BE2C (cell line): ENCODE data around the gene ADAMTS16.
A peak's percentile ranks its signal among the peaks of the same experiment; 100 is the strongest.

Experiments used
- DNase-seq: peaks from one replicate; pipeline ENCODE4 v3.0.0-alpha.2; 2020
- H3K27me3 ChIP-seq: fragments of 250-450 bp; sonication (Bioruptor Pico); 2 replicates; pipeline ENCODE4 v1.5.1; 2020; ENCODE audit warnings: mild to moderate bottlenecking
- H3K36me3 ChIP-seq: fragments of 250-450 bp; sonication (Bioruptor Pico); 2 replicates; pipeline ENCODE4 v1.5.1; 2020; ENCODE audit warnings: mild to moderate bottlenecking
- H3K4me1 ChIP-seq: fragments of 250-450 bp; sonication (Bioruptor Pico); 2 replicates; pipeline ENCODE4 v1.5.1; 2020
- H3K4me3 ChIP-seq: 2 replicates; pipeline ENCODE4 v1.5.1; 2011; ENCODE audit warnings: low read depth, low read length
- H3K9me3 ChIP-seq: fragments of 250-450 bp; sonication (Bioruptor Pico); 2 replicates; pipeline ENCODE4 v1.5.1; 2020
- TF ChIP-seq, protein P1 (sequence below): IDR thresholded peaks from 2 replicates; pipeline ENCODE4 v1.5.1; 2012; ENCODE audit warnings: mild to moderate bottlenecking, low read depth, low read length

Gene ADAMTS16

GRCh38 chr5:5278201-5278814 is 138.2 kb downstream of the ADAMTS16 start:
- TF ChIP-seq, protein P1, sequence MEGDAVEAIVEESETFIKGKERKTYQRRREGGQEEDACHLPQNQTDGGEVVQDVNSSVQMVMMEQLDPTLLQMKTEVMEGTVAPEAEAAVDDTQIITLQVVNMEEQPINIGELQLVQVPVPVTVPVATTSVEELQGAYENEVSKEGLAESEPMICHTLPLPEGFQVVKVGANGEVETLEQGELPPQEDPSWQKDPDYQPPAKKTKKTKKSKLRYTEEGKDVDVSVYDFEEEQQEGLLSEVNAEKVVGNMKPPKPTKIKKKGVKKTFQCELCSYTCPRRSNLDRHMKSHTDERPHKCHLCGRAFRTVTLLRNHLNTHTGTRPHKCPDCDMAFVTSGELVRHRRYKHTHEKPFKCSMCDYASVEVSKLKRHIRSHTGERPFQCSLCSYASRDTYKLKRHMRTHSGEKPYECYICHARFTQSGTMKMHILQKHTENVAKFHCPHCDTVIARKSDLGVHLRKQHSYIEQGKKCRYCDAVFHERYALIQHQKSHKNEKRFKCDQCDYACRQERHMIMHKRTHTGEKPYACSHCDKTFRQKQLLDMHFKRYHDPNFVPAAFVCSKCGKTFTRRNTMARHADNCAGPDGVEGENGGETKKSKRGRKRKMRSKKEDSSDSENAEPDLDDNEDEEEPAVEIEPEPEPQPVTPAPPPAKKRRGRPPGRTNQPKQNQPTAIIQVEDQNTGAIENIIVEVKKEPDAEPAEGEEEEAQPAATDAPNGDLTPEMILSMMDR = no peak
- H3K9me3 ChIP-seq = no peaks in the 10 kb centered on the region
- H3K27me3 ChIP-seq = no peaks in the 10 kb centered on the region
- H3K36me3 ChIP-seq = no peaks in the 10 kb centered on the region
- peaks cover 27% of the 10 kb centered on the region for H3K4me1 ChIP-seq
- DNase-seq = no peak
- no peak overlapping the region for H3K4me3 ChIP-seq

DNA sequence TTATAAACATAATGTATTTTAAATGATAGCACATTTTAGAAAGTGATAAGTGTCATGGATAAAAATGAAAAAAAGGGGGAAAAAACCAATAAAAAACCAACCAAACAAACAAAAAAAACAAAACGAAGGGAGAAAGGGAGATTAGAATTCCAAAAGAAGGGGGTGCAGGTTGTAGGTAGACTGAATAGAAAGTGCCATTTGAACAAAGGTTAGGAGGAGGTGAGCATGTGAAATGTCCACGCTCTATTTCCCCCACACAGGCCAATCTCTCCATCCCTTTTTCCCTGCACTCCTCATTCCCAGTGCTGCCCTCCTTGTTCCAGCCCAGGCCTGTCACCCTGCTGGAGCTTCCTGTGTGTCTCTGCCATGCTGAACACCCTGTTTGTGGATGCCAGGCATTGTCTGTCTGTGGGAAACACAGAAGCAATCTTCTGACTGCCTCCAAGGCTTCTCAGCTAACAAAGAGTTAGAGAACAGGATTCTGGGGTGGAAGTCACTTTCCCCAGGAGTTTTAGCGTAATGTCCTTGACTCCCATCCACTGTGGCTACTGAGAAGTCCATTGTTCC is 138.8 kb downstream of the ADAMTS16 start:
- TF ChIP-seq, protein P1 = 0 out of 2 replicates have a peak, but pooled peaks have one; percentile 13
- DNase-seq = no peak
- no peaks in the 10 kb centered on the region for H3K27me3 ChIP-seq
- no peaks in the 10 kb centered on the region for H3K9me3 ChIP-seq
- no peaks in the 10 kb centered on the region for H3K36me3 ChIP-seq
- peaks cover 27% of the 10 kb centered on the region for H3K4me1 ChIP-seq
- H3K4me3 ChIP-seq = no peak overlapping the region

DNA sequence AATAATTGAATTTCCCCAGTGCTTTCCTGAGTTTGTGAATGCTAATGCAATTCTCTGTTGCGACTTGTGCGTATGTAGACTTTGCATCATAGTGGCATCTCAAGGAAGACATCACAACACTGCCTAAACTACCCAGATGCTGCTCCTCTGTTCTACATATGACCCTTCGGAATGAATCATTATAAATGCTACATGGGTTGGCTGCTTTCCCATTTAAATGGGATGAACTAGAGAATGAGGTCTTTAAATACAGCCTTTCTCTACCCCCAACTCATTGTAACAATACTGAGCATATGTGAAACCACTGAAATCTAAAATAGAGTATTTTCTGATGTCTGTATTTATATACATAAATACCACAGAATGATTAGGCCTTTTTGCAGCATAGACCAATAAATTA is 145.8 kb downstream of the ADAMTS16 start:
- no peaks in the 10 kb centered on the region for H3K9me3 ChIP-seq
- no peak overlapping the region for H3K4me3 ChIP-seq
- H3K27me3 ChIP-seq = no peaks in the 10 kb centered on the region
- peaks cover 4% of the 10 kb centered on the region for H3K4me1 ChIP-seq
- TF ChIP-seq, protein P1 = no peak
- DNase-seq = no peak
- no peaks in the 10 kb centered on the region for H3K36me3 ChIP-seq

GRCh38 chr5:5287419-5287818 is 147.3 kb downstream of the ADAMTS16 start:
- Histone ChIP-seq H3K27me3 (no peaks in the 10 kb centered on the region), H3K36me3 (no peaks in the 10 kb centered on the region), H3K4me1 (no peaks in the 10 kb centered on the region; the same call in 1 of the 2 replicates), H3K9me3 (no peaks in the 10 kb centered on the region), H3K4me3 (no peak overlapping the region)
- DNase-seq = no peak
- TF ChIP-seq, protein P1 = no peak

GRCh38 chr5:5288201-5288600 is 148.1 kb downstream of the ADAMTS16 start:
- TF ChIP-seq, protein P1 = no peak
- no peaks in the 10 kb centered on the region for H3K9me3 ChIP-seq
- no peak overlapping the region for H3K4me3 ChIP-seq
- H3K4me1 ChIP-seq = no peaks in the 10 kb centered on the region; the same call in 1 of the 2 replicates
- no peak for DNase-seq
- no peaks in the 10 kb centered on the region for H3K27me3 ChIP-seq
- H3K36me3 ChIP-seq = no peaks in the 10 kb centered on the region

DNA sequence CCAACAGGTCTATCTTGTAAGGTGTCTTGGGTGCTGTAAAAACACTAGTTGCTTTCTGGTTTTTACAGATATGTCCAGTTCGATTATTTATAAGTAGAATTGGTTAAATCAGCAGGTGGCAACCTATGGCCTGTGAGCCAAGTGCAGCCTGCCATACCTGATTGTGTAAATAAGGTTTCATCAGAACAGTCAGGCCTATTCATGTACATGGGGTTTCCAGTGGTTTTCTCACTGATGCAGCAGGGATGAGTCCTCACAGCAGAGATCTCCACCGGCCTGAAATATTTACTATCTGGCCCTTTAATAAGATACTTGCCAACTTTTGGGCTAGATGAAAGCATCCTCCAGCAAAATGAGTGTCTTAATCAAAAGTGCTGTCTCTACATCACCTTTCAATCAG is 149.4 kb downstream of the ADAMTS16 start:
- Histone ChIP-seq H3K9me3 (no peaks in the 10 kb centered on the region), H3K36me3 (no peaks in the 10 kb centered on the region), H3K4me3 (no peak overlapping the region), H3K4me1 (no peaks in the 10 kb centered on the region; the same call in 1 of the 2 replicates), H3K27me3 (no peaks in the 10 kb centered on the region)
- no peak for DNase-seq
- TF ChIP-seq, protein P1 = no peak
